NCI-H2029 treated with DMSO at 0.1 percent for 48 hours (cell line): ENCODE results near the gene GNAT2.

Source experiments
- DNase-seq: peaks from one replicate; lab custom pipeline; 2025; lab: John Stamatoyannopoulos, UW

The GNAT2 gene

DNA sequence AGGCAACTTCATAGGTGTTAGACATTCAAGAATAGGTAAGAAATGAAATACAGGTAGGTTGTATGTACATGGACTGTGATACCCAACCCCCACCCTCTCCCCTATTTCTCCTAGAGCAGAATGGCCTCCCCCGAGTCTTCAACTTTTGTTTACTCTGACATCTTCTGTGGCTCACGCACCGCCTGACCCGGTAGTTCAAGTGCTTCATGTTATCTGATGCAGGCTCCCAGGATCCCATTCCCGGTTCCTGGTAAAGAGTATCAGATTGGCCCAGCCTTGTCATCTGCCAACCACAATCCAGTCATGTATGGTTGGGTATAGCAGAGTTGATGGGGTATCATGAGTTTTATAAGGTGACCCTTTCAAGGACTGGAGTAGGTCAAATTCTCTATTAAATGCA, 61.9 kb downstream of the GNAT2 start:
- no peak for DNase-seq

DNA sequence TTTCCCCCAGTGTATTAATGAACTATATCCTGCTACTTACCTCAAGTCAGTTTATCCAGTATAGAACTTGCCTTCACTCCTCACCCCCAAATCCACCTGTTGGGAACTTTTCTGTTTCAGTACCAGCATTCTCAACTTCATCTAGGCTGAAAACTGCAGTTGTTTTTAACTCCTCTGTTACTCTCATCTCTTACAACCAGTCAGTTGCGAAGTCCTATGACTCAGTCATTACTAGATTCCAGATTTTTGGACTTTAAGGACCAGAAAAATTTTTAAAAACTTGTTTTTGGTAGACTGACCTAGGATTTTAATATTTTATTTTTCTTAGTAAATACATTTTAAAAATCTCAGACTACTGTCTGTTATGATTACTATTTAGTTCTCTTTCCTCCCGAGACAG, 62.9 kb downstream of the GNAT2 start:
- DNase-seq, result no peak
